ENCODE measurements around the gene COG3.

COG3 gene

DNA sequence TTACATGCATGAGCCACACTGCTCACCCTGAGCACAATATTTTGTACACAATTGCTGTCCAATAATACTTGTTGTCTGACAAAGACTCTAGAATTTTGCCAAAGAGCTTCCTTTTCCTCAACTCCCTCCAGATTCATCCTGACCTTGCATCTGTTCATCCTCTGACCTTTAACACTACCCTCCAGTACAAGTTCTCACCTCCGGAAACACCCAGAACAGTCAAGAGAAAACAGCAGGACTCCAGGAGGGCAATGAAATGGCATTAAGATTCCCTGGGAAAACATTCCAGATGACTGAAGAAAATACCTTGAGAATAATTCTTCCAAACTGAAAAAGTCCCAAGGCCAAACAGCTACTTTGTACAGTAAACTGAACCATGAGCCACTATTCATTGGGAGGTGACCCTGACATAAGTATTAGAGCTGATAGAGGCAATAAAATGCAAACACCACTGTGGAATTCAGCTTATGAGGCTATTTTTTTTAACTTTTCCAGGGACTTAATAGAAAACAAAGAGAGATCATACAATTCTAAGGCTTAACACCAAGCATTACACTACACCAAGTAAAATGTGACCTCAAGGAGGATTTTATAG is 15.7 kb upstream of the COG3 start:
- no peak for DNase-seq

GRCh38 chr13:45451282-45451681 is 13.5 kb upstream of the COG3 start:
- no peak for DNase-seq

DNA sequence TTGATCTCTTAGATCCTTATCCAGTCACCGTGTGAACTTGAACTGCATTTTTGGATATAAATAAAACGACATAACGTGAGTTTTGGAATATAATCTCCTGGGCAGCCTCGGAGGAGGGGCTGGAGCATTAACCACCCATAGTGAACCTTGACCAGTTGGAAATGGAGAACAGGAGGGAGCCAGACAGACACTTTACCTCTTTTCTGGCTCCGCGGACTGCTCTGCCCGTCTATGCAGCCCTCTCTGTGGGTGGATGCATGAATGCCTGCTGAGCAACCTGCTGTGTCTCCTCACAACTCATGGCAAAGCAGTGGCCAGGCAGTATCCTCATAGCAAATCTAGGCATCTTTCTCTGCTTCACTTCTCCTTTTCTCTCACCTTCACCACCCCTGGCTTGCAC is 10.5 kb upstream of the COG3 start:
- DNase-seq, result no peak

- no peak for DNase-seq
These were observed 8.4 kb upstream of the COG3 start for GRCh38 chr13:45456196-45456972.

- DNase-seq, result no peak
These were observed 525 bp upstream of the COG3 start for GRCh38 chr13:45464141-45464686.

DNA sequence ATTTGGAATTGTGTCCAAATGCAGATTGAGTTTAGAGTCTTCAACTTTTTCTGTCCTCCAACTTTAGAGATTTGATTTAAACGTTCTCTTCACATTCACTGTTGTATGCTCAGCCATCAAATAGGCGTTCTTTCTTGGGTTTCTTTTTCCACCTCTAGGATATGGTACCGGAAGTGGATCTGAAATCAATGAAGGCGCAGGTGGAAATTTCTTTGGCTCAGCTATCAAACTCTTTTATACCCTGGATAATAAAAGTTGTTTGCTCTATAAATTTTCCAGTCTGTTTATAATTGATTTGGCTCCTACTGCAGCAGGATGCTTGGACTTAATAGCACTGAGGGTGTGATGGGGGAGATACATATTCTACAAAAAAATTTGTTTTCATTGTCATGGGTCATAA is 1.6 kb downstream of the COG3 start:
- DNase-seq, result no peak

DNA sequence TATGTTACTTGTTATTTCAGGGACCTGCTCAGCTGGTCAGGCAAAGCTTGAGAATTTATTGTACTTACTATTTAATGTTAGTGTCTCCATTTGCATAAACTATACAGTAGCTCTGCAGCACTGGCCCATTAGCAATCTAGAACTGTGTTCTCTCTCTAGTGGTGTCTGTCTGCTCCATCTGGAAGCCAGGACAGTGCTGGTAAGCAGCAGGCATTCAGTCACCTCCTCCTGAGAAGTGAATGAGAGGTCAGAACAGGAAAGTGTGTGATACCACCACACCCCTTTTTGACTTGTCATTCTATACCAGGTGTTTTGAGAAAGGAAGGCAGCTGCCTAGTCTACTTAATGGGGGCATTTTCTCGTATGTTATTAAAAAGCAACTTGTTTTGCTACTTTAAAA is 3.9 kb downstream of the COG3 start:
- no peak for DNase-seq

GRCh38 chr13:45472171-45472705 is 7.5 kb downstream of the COG3 start:
- no peak for DNase-seq

- no peak for DNase-seq
These were observed 8.9 kb downstream of the COG3 start for GRCh38 chr13:45473627-45474026.

DNA sequence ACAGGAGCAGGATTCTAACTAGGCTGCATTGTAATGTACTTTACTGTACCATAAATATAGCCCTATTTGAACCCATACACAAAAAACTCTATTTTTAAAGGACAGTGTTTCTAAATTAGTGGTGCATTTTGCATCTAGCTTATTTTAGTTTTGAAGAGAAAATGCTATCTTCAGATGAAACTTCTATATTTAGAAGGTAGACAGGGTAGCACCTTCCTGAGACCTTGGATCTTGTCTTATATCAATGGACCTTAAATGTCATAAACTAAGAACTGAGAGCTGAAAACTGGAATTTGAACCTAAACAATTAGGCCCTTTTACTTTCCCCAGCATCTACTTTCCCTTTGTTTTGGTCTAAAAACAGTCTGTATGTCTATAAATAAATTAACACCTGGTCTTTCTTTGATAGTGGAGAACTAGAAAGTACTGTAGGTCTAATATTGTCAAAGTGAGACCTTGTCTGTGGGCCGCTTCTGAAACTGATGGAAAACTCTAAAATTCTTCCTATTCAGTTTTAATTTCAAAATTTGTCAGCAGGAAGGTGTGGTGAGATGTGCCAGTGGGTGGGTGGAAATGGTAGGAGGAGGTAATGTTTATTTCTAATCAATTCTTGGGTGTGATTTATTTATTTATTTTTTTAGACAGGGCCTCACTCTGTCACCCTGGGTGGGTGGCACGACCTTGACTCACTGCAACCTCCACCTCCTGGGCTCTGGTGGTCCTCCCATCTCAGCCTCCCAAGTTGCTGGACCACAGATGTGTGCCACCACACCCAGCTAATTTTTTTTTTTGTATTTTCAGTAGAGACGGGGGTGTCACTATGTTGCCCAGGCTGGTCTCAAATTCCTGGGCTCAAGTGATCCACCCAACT is 10.1 kb downstream of the COG3 start:
- DNase-seq, result no peak

GRCh38 chr13:45479661-45480060 is 14.9 kb downstream of the COG3 start:
- no peak for DNase-seq

- no peak for DNase-seq
These were observed 16.9 kb downstream of the COG3 start for GRCh38 chr13:45481688-45482087.

DNA sequence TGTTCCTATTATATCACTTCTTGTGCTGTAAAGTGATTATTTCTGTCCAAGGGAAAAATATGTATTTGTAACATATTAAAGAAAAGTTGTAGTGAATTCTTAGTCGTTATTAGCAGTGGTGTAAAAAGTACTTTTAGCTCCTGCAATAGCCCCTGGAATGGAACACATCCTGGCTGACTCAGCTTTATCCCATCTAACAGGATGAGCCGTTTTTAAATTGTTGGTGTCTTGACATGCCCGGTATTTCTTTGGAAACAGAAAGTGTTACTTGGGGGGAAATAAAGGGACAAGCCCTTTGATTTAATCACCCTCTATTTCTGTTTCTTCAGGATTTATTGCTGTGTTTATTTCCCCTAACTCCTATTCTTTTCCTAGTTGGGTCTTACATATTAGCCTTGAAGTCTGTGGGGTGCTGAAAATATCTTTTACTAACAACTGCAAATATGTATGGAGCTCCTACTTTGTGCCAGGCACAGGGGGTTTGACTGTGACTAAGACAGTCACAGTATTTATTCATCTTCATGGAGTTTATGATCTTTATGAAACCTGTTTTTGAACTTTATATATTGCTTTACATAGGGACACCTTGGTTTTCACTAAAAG is 17.9 kb downstream of the COG3 start:
- DNase-seq, result no peak

GRCh38 chr13:45487604-45488003 is 22.9 kb downstream of the COG3 start:
- no peak for DNase-seq

DNA sequence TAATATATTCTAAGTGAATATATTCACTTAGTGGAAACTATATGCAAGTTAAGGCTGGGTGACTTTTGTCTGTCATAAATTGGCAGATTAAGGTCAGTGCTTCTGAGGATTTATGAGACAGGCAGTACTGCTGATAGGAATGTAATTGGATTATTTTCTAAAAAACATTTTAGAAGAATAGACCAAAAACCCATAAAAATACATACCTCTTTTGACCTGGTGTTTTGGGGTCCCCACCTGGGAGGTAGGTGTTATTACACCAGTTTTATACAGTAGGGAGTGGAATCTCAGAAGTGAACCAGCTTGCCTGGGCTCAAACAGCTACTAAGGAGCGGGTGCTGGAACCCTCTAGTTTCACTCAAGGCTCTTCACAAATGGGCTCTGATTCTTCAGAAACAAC is 25.3 kb downstream of the COG3 start:
- DNase-seq, result no peak

DNA sequence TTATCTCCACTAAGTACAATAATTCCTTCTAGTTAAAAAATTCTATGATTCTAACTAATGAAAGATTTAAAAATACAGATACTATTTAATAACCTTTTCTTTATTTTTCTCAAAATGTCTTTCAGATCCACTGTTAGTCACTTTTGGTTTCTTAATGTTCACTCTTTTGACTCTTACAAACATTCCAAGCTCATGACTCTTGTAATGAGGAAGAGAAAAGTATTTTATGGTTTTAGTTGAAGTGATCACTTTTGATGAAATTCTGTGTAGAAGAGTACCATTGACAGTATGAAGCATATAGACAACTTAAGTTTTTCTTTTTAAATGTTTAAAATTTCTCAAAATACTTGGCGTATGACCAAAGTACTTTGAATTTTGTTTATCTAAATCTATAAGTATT is 27.8 kb downstream of the COG3 start:
- DNase-seq, result no peak

GRCh38 chr13:45496942-45497341 is 32.2 kb downstream of the COG3 start:
- no peak for DNase-seq

DNA sequence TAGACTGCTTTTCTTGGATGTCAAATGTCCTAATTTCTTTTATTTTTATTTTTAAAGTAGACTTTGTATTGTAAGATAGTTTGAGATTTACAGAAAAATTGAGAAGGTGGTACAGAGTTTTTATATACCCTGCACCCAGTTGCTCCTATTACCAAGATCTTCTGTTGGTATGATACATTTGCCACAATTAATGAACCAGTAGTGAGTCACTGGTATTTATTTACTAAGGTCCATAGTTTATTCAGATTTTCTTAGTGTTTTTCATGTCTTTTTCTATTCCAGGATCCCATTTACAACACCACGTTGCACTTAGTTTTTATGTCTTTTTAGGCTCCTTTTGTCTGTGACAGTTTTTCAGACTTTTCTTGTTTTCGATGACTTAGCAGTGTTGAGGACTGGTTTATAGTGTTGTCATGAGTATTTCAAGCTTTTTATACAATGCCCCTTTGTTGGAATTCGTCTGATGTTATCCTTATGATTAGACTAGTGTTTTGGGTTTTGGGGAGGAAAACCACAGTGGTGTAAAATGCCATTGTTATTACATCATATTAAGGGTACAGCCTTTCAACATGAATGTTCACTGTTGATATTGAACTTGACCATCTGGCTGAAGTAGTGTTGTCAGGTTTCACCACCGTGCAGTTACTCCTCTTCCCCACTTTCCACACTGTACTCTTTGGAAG is 35.9 kb downstream of the COG3 start:
- no peak for DNase-seq

DNA sequence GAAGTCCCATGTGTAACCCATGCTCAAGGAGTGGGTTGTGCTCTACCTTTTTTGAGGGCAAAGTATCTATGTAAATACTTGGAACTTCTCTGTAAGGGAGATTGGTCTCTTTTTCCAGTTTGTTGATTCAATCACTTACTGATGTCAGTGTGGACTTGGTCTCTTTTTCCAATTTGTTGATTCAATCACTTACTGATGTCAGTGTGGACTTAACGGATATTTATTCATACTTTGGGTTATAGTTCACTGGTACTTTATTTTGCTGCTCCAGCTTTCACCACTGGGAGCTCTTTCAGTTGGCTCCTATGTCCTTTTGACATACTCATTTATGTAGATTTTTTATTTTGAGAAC is 36.4 kb downstream of the COG3 start:
- DNase-seq, result no peak

DNA sequence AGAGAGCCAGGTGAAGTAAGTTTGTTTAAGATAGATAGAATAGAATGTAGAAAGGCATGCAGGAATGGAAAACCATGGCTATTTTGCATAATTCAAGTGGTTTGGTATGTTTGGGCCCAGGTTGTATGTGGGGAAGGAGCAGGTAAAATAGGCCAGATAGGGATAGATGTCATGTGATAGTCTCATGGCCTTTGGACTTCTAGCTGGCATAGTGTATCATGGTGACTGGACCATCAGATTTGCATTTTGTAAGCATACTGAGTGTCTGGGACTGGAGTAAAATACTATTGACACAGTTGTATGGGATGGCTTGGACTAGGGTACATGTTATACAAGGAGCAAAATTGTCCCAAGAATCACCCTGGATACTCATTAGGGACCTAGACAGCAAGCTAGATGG is 38.9 kb downstream of the COG3 start:
- no peak for DNase-seq

- DNase-seq, result no peak
These were observed 42.1 kb downstream of the COG3 start for GRCh38 chr13:45506811-45507210.

GRCh38 chr13:45508776-45509175 is 44.0 kb downstream of the COG3 start:
- DNase-seq, result no peak

Data from NCI-H1436 (cell line).